Sigmoid colon (tissue), 7 donors: Measurements from ENCODE around the gene KRTAP10-11. TPM values are rescaled to one million over a fixed set of nuclear protein-coding genes. Genes with fewer than 3 reads are reported as not detected.

Experiments
- DNase-seq: peaks from one replicate; pipeline ENCODE4 v3.0.0-alpha.2; 2019
- H3K27ac ChIP-seq, 4 donors: fragments of 200-600 bp; sonication (generic); one replicate each; pipeline ENCODE4 v1.5.1; 2016 to 2019; ENCODE audit warnings: mild to moderate bottlenecking in 1 of 4
- H3K27me3 ChIP-seq, 3 donors: fragments of 200-600 bp; sonication (generic); one replicate each; pipeline ENCODE4 v1.5.1; 2019; ENCODE audit warnings: mild to moderate bottlenecking in 1 of 3
- H3K36me3 ChIP-seq, 4 donors: fragments of 200-600 bp; sonication (generic); one replicate each; pipeline ENCODE4 v1.5.1; 2016 to 2019
- H3K4me1 ChIP-seq, 4 donors: fragments of 200-600 bp; sonication (generic); one replicate each; pipeline ENCODE4 v1.5.1; 2017 to 2019
- H3K4me3 ChIP-seq, 4 donors: fragments of 200-600 bp; sonication (generic); one replicate each; pipeline ENCODE4 v1.5.1; 2017 to 2019; ENCODE audit warnings: mild to moderate bottlenecking in 2 of 4, moderate library complexity in 1 of 4
- H3K9me3 ChIP-seq, 4 donors: fragments of 200-600 bp in 3 of 4; sonication (generic) in 3 of 4; one replicate each; pipeline versions ENCODE4 v1.5.1 to v1.6.1; 2013 to 2019
- EP300 ChIP-seq, 4 donors: sonication (generic); formaldehyde crosslinking; IDR thresholded peaks; one replicate each; pipeline ENCODE4 v1.6.1; 2017; ENCODE audit warnings: antibody characterized with exemption in 4 of 4
- POLR2A ChIP-seq, 2 donors: fragments of 450-650 bp; IDR thresholded peaks; one replicate each; pipeline ENCODE4 v1.6.1; 2016; ENCODE audit warnings: antibody characterized with exemption in 2 of 2, mild to moderate bottlenecking in 2 of 2, moderate library complexity in 2 of 2
- POLR2AphosphoS5 ChIP-seq, 4 donors: sonication (generic); formaldehyde crosslinking; IDR thresholded peaks; one replicate each; pipeline ENCODE4 v1.6.1; 2017; ENCODE audit warnings: antibody characterized with exemption in 4 of 4
- WGBS, 2 donors: extraction: QIAGEN DNeasy Blood & Tissue Kit; methylation state at CpG; one replicate each; pipeline ENCODE4 v1.1.7; 2013; 5-methylcytosine and 5-hydroxymethylcytosine counted together
- intact Hi-C: fragments of 100-400 bp; cut with DNase I; formaldehyde crosslinking; loops from one replicate; pipeline ENCODE4 v1.15.1; 2023
- polyA plus RNA-seq, 3 donors: library from polyadenylated mRNA; stranded (reverse); fragments of 200-250 nt; gene quantifications; one replicate each; pipeline ENCODE4 v1.2.3, GENCODE V29; 2013
- total RNA-seq, 4 donors: library from RNA; depleted of rRNA; stranded (reverse); fragments of >200 nt; gene quantifications; one replicate each; pipeline ENCODE4 v1.1.0, GENCODE V29; 2016
- TF ChIP-seq, protein P1 (sequence below), 4 experiments: fragments of 450-650 bp in 3 of 4; fragments of 200-600 bp in 1 of 4; IDR thresholded peaks; one replicate each; pipeline ENCODE4 v1.5.1; 2016 to 2019; ENCODE audit warnings: antibody characterized with exemption in 4 of 4, mild to moderate bottlenecking in 3 of 4, moderate library complexity in 2 of 4
- donor health status: healthy with polysubstance abuse.
- donor health status: Bipolar disorder and iron deficiency.
- donor health status: healthy.

The KRTAP10-11 gene
- total and polyA plus RNA-seq, 7 donors = not detected

DNA sequence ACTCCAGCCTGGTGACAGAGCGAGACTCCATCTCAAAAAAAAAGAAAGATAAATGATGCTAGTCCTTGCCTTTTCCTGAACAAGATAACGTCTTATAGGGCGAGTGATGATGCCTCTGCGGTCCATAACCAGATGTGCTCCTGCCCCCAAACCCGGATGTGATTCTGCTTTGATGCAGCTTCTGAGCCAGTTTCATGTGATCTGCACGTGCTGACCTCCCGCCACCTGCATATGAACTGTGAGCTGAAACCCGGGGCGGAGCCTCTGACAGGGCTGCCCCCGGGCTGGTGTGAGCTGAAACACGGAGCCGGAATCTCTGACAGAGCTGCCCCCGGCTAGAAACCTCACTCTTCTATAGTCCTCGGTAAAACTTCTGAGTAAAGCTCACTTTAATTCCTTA is 6.9 kb downstream of the KRTAP10-11 start:
- TF ChIP-seq POLR2AphosphoS5 (IDR thresholded peaks at IDR 0.05) = no peak
- TF ChIP-seq POLR2A (IDR thresholded peaks at IDR 0.05) = no peak
- TF ChIP-seq, protein P1, sequence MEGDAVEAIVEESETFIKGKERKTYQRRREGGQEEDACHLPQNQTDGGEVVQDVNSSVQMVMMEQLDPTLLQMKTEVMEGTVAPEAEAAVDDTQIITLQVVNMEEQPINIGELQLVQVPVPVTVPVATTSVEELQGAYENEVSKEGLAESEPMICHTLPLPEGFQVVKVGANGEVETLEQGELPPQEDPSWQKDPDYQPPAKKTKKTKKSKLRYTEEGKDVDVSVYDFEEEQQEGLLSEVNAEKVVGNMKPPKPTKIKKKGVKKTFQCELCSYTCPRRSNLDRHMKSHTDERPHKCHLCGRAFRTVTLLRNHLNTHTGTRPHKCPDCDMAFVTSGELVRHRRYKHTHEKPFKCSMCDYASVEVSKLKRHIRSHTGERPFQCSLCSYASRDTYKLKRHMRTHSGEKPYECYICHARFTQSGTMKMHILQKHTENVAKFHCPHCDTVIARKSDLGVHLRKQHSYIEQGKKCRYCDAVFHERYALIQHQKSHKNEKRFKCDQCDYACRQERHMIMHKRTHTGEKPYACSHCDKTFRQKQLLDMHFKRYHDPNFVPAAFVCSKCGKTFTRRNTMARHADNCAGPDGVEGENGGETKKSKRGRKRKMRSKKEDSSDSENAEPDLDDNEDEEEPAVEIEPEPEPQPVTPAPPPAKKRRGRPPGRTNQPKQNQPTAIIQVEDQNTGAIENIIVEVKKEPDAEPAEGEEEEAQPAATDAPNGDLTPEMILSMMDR (IDR thresholded peaks at IDR 0.05) = no peak
- TF ChIP-seq EP300 (IDR thresholded peaks at IDR 0.05) = no peak
- no peak for DNase-seq
- Histone ChIP-seq H3K36me3 (no peaks in the 10 kb centered on the region), H3K27ac (no peak overlapping the region), H3K4me3 (no peak overlapping the region), H3K27me3 (peaks cover 0 to 16% (median 4%) of the 10 kb centered on the region in 3 donors), H3K4me1 (no peaks in the 10 kb centered on the region), H3K9me3 (peaks cover 0 to 4% (median 3%) of the 10 kb centered on the region in 4 donors)
- intact Hi-C loops = no loop called here
- 57 to 71% methylated on average over 14 of the region's 14 CpGs for WGBS, 2 donors

DNA sequence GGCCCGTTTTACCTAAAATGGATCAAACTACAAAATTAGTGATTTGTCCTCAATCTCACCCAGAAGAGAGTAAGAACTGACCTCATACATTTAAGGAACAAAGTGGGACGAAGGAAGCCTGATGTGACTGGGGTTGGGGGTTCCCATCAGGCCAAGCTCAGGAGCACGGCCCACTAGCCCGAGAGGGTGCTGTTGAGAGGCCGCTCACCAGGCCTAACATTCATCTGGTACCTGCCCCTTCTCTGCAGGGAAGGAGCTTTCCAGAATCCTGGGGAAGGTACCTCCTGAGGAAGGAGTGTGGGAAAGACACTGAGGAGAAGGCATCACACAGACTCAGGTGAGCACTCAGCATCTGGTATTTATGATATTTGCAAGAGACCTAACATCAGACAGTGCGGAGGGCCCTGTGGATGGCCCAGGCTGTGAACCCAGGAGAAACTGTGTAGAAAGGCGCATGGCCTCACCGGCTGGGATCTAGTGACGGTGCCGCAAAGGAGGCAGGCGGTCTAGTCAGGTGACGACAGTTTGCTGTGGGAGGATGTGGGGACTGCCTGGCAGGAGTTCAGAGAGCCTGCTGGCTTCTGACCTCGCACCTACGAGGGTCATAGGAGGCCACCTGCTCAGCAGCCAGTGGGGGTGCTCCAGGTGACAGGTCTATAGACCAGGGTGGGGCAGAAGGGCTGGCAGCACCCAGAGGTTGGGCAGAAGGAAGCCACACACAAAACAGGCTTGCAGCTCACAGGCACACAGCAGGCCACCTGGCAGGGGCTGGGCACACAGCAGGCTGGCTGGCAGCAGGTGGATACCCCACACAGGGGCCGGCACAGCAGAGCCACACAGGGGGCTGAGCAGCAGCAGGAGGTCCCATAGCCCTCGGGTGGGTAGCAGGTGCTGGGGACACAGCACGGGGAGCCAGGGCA is 7.7 kb downstream of the KRTAP10-11 start:
- H3K36me3 ChIP-seq = no peaks in the 10 kb centered on the region
- intact Hi-C loops = no loop called here
- peaks cover 0 to 4% (median 3%) of the 10 kb centered on the region in 4 donors for H3K9me3 ChIP-seq
- no peak overlapping the region for H3K27ac ChIP-seq
- TF ChIP-seq POLR2AphosphoS5 (IDR thresholded peaks at IDR 0.05) (no peak), POLR2A (IDR thresholded peaks at IDR 0.05) (no peak), EP300 (IDR thresholded peaks at IDR 0.05) (no peak)
- TF ChIP-seq, protein P1 (IDR thresholded peaks at IDR 0.05) = no peak
- peaks cover 0 to 18% (median 5%) of the 10 kb centered on the region in 3 donors for H3K27me3 ChIP-seq
- no peak for DNase-seq
- 70 to 77% methylated on average over 17 of the region's 17 CpGs for WGBS, 2 donors
- no peak overlapping the region for H3K4me3 ChIP-seq
- no peaks in the 10 kb centered on the region for H3K4me1 ChIP-seq

GRCh38 chr21:44654576-44655175 is 8.5 kb downstream of the KRTAP10-11 start, which contains the start of gene KRTAP12-4:
Gene KRTAP12-4, minus strand, starts transcription at chr21:44654659. Its CDS starts 45 bp downstream, at chr21:44654614.
- H3K36me3 ChIP-seq = no peaks in the 10 kb centered on the region
- intact Hi-C loops = no loop called here
- WGBS, 2 donors = 64 to 72% methylated on average over 9 of the region's 9 CpGs
- no peak within 1 kb of the TSS for H3K27ac ChIP-seq
- DNase-seq = no peak
- no peaks in the 10 kb centered on the region for H3K4me1 ChIP-seq
- peaks cover 0 to 4% (median 3%) of the 10 kb centered on the region in 4 donors for H3K9me3 ChIP-seq
- TF ChIP-seq POLR2AphosphoS5 (IDR thresholded peaks at IDR 0.05) = no peak
- TF ChIP-seq, protein P1 (IDR thresholded peaks at IDR 0.05) = no peak
- no peak for TF ChIP-seq EP300 (IDR thresholded peaks at IDR 0.05)
- no peak for TF ChIP-seq POLR2A (IDR thresholded peaks at IDR 0.05)
- H3K27me3 ChIP-seq = peaks cover 0 to 22% (median 5%) of the 10 kb centered on the region in 3 donors
- H3K4me3 ChIP-seq = no peak within 1 kb of the TSS

GRCh38 chr21:44656868-44657267 is 10.7 kb downstream of the KRTAP10-11 start:
- H3K36me3 ChIP-seq = no peaks in the 10 kb centered on the region
- H3K4me1 ChIP-seq = no peaks in the 10 kb centered on the region
- WGBS, 2 donors = 27 to 67% methylated on average over 1 of the region's 1 CpG
- H3K9me3 ChIP-seq = peaks cover 0 to 4% (median 3%) of the 10 kb centered on the region in 4 donors
- H3K4me3 ChIP-seq = no peak overlapping the region
- DNase-seq = no peak
- intact Hi-C loops = no loop called here
- no peak overlapping the region for H3K27ac ChIP-seq
- H3K27me3 ChIP-seq = peaks cover 0 to 22% (median 5%) of the 10 kb centered on the region in 3 donors
- no peak for TF ChIP-seq EP300 (IDR thresholded peaks at IDR 0.05)
- no peak for TF ChIP-seq POLR2A (IDR thresholded peaks at IDR 0.05)
- TF ChIP-seq POLR2AphosphoS5 (IDR thresholded peaks at IDR 0.05) = no peak
- TF ChIP-seq, protein P1 (IDR thresholded peaks at IDR 0.05) = no peak
